NCI-H460 (cell line): ENCODE results near the gene ARL5A. TPM values are rescaled to one million over a fixed set of nuclear protein-coding genes. Genes with fewer than 3 reads are reported as not detected.

Source experiments
- DNase-seq: peaks from one replicate; pipeline ENCODE4 v3.0.0-alpha.2; 2016; ENCODE audit warnings: low read depth; ENCODE audit errors: extremely low read depth
- total RNA-seq: library from RNA; depleted of rRNA; stranded (reverse); fragments of >200 nt; shearing (Covaris generic); gene quantifications from 2 replicates; pipeline ENCODE4 v1.2.3, GENCODE V29; 2014; rRNA removed

ARL5A gene
- total RNA-seq, 1 experiment from 2014 or later = 78.8 TPM

DNA sequence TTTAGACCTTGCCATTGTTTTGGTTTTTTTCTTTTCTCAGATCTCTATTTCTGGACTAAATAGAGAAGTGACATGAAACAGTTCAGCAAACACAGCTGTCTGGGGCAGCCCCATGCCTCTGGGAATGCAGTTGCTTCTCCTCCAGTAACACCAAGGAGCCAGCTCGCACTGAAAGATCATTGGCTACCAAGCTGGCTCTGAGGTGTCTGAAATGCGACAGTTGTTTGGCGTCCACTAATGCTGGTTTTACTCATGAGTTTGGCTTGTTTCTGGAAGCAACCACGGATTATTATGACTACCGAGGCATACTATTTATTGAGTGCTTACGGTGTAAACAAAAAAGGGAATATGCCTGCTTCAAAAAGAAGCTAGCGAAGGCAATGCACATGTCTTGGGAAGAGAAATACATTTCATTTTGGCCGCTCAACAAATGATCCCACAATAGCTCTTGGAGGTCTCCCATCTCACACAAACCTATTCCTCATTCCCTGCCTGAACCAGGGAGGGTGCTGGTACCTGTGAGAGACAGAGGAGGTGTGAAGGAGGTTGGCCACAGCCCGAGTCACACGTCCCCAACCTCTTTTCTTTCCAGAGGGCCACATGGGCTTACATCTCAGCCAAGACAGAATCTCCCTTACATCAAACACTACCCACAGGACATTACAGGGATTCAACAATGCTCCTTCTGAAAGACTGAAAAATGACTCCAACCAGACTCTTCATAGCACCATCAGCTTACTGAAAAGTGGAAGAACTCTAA is 56.4 kb downstream of the ARL5A start:
- no peak for DNase-seq

DNA sequence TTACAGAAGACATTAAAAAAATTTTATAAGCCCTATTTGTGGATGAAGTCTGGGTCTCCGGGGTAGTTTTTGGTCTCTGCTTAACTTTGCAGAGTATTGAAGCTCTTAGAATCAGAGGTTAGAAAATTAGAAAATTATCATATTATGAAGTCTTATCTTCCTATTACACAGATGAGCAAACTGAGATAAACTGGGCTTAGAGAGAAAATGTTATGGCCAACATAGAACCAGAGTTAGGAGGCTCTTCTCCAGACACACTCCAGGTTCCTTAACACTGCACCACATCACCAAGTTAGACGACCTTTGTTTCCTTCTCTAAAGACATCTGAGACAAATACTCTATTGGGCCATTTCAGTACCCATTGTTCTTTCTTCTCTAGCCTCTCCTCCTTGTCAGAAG is 57.2 kb downstream of the ARL5A start:
- DNase-seq = no peak

DNA sequence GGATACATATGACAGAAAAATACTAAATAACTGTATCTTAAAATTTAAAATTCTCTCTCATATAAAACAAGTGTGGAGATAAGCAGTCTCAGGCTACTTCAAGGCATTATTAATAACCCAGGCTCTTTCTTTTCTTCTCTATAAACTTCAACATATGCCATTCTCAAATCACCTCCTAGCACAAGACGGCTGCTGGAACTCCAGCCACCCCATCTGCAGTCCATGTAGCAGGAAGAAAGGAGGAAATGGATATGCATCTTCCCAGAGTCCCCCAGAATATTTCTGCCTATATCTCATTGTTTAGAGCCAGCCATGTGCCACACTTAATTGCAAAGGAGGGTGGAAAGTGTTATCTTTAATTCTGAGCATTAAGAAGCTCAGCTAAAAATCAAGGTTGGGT is 58.6 kb downstream of the ARL5A start:
- no peak for DNase-seq

DNA sequence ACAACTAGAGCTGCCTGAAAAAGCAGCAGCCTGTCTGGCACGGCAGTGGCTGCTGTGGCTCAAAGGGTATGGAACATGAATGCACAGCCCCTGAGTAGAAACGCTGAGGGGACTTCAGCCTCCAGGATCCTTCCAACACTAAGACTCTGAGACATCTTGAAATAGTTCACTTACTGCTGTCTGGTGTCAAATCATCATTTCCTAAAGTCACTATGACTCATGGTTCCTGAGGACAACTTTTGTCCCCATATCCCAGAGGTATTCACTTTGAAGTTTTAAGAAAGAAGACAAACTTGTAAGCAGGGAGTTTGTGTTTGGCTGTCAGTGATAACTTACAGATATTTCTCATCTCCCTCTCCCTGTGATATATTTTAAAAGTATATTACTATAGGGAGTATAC is 60.7 kb downstream of the ARL5A start:
- no peak for DNase-seq

DNA sequence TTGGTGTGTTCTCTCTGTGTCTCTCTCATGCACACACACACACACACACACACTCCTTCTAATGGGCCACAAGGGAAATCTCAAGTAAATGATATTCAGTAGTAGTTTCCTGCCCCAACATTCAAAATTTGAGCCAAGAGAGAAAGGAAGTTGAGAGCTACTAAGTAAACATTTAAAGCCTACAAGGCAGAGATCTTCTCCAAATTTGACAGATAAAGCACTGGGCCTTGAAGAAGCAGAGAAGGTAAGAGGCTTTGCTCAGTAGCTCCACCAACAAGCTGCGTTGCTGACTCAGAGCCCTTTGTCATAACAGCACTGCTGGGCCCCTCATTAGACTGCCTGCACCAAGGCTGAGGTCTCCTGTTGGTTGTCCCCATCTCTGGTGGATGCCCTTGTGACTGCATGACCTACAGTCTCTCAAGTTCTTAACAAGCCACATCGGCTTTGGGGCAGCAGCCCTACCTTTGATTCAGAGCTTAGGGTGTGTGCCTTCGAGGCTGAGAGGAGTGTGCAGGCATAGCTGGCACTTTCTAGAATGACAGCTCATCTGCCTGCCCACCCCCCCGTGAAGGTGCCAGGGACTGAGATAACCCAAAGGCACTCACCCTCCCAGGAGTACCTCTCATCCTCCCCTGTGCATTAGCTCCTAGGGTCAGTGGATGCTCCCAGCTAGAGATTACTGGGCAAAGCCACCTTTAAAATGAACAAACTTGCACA is 61.6 kb downstream of the ARL5A start:
- no peak for DNase-seq

DNA sequence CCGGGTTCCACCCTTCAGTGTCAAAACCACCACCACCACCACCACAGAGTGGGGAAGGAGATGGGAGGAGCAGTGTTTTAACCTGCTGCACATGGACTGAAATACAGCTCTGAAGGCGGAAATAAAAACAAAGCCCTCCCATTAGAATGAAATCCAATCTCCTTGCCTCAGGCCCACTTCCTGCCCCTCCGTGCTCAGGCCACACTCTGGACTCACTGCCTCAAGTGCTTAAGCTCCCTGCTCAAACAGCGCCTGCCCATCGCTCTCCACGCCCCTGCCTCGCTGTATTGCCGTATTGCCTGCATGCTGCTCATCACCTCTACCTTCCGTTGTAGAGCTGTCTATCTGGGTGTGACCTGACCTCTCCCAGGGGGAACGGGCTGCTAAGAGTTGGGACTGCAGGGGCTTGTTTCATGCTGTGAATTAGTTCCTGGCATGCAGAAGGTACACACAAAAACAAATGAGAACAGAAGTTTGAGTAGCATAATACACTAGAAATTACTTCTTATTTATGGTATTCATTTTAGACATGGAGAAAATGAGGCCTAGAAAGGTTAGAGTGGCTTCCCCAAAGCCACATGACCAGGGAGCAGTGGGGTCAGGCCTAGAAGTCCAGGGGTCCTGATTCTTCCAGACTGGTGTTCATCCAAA is 62.3 kb downstream of the ARL5A start:
- DNase-seq = no peak

DNA sequence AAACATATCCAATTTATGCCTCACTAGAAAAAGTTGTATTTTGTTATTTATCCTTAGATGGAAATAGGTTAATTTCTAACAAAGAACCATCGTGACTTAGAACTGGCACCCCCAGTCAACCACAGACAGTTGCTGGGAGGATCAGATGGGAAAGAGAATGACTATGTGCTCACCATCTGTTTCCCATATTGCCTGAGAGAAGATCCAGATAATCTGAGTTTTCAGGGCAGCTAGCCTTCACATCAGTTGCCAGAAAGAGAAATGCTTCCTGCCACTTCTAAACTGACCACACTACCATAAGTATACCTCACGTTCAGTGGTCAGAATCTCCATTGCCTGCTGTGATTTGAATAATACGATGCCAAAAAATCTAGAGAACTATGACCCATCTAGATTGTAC is 65.5 kb downstream of the ARL5A start:
- no peak for DNase-seq

DNA sequence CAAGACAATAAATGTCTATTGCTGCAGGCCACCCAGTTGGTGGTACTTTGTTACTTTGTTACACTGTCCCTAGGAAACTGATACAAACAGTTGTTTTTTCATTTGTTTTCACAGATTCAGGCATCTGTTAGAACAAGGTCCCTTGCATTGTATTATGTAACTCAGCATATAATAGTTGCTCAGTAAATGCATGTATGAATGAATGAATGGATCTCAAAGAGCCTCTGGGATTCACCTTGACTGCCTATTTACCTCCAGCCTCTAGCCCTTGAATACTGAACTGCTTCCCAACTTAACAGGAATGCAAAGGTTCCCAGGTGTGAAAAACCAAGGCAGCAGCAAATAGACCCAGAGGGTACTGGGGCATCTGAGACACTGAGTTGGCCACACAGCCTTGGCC is 66.5 kb downstream of the ARL5A start:
- no peak for DNase-seq

DNA sequence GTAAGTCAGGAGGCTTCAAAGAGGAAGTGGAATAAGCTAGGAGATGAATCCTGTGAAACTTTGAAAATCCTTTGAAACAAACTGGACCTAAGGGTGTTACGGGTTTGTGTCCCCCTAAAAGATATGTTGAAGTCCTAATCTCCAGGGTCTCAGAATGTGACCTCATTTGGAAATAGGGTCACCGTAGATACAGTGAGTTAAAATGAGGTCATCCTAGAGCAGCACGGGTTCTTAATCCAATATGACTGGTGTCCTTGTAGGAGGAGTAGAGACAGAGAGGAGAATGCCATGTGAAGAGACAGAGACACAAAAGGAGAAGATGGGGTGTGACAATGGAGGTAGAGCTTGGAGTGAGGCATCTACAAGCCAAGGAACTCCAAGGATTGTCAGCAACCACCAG is 67.0 kb downstream of the ARL5A start:
- no peak for DNase-seq

DNA sequence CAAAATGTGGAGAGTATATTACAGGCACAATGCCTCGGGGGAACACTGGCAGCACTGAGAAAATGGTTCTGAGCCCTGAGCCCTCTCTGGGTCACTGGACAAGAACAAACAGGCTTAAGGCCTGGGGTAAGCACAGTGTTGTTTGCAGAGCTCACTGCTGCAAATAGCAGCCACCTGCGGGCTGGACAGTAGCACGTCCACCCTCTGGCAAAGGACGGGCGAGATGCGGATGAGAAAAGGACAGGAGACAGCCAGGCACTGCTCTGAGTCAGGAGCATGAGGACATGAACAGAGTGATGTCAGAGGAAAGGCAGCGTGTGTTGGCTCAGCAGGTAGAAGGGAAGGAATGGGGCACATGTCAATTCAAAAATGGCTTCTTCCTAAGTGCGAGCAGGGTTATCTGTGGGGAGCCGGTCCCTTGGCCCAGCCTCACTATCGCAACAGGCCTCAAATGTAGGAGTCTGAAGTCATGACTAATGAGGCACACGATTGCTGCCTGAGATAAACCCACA is 68.0 kb downstream of the ARL5A start:
- no peak for DNase-seq

DNA sequence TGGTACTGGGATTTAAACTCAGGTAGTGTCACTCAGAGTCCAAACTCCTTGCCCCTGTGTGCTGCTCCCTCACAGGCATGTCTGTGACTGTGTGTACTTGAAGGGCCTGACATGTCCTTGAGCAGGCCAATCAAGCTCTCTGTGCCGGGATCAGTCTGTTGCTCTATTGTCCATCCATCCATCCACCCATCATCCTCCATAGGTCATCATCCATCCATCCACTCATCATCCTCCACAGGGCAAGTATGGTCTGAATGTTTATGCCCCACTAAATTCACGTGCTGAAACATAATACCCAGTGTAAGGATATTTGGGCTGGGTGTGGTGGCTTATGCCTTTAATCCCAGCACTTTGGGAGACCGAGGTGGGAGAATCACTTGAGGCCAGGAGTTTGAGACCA is 69.5 kb downstream of the ARL5A start:
- no peak for DNase-seq

DNA sequence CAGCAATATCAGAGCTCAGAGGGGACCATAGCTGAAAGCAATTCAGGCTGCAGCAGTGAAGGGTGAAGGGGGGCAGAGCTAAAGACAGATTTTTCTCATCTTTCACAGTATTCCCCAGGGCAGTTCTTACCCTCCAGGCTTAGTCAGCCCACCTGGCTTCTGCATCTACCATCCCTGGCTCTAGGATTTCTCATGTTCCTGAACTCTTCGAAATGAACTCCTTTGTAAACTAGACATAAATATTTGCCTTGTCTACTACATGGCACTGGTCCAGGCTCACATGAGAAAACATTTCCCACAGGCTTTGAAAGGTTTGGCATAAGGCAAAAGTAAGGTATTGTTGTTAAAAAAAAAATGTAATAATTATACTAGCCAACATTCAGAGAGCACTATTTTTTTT is 70.4 kb downstream of the ARL5A start:
- no peak for DNase-seq

DNA sequence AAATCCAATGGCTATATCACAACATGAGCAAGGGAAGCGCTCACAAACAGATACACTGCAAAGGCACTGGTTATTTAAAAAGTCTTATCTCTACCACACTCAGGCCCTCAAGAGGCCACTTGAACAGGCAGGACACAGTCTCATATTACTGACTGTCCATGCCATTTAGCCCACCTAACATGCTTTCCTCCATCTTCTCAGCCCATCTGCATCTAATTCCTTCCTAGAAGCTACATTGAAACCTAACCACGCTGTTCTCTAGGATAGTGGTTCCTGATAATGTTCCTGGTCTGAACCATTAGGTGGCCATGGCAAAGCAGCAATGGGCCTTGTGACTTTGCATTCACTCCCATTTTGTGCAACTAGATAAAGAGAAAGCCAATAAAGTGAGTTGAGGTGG is 71.4 kb downstream of the ARL5A start:
- no peak for DNase-seq

DNA sequence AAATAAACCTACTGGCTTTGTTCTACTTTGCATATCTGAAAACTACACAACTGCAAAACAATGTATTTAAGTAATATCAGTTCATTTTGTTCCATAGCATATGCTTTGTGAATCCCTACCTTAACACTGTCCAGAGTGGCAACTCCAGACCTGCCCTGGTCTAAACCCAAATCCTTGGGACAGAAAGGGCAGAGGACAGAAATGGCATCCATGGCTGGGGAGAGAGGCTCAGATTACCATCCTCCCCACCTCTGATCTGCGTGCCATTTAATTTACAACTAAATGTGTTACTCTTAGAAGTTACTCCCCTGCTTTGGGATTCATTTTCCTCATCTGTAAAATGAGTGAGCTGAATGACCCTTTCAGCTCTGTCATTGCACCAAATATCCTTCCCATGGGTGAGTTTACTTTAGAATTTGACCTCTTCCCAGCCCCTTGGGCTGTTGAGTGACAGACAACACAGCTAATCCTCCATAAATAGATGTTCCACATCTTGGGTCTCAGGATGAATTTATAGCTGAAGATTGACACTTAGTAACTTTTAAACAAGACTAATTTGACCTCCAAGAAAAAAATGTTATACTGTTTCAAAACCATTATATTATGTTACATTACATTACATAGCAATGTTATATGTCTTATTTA is 73.8 kb downstream of the ARL5A start:
- no peak for DNase-seq

DNA sequence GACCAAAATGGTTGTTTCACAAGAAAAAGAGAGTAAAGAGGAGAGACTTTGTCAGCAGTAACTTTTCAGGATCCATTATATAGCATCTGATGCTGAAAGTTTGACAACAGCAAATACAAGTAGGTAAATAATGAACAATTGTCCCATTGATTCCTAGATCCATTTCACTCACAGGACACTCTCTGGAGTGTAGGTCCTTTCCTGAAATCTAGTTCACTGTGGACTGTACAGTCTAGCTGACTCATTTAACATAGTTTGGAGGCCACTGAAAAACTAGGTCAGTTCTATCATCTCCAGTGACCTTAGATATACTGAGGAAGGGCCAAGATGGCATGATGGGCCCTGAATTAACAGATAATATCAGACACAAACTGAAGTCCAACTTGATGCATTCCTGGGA is 74.7 kb downstream of the ARL5A start:
- no peak for DNase-seq

Other genes with a start within 250 kb of the ARL5A start
- 0.23 and 1.4 TPM in 2 replicates for gene NEB, start 93.9 kb downstream of the ARL5A start, total RNA-seq